Panc1 (cell line): ENCODE results near the gene MYBBP1A. TPM values are rescaled to one million over a fixed set of nuclear protein-coding genes. Genes with fewer than 3 reads are reported as not detected.

Experiments used
- ATAC-seq: fragments of 200-7000 bp; cut with Tn5 transposase; 2 replicates; pipeline ENCODE4 v1.9.1; 2020; ENCODE audit warnings: mild to moderate bottlenecking, moderate library complexity
- BruUV-seq: library from RNA; stranded (reverse); fragments of 400-500 nt; replicated peaks from 2 replicates; lab custom pipeline; 2021; lab: Mats Ljungman, UMichigan
- CTCF ChIA-PET: fragments of 300-600 bp; sonication (Branson Sonifier 250); formaldehyde crosslinking; loops from one replicate; lab custom pipeline; 2022; ENCODE audit warnings: antibody characterized with exemption; lab: Charles Lee
- POLR2A ChIA-PET: fragments of 300-600 bp; sonication (Branson Sonifier 250); formaldehyde crosslinking; loops from one replicate; lab custom pipeline; 2022; ENCODE audit warnings: antibody characterized with exemption; lab: Charles Lee
- DNase-seq: peaks from one replicate; pipeline ENCODE4 v3.0.0-alpha.2; 2010; ENCODE audit warnings: low read depth, low spot score
- H3K27ac ChIP-seq: 2 replicates; pipeline ENCODE4 v1.5.1; 2011; ENCODE audit warnings: mild to moderate bottlenecking, low read length, inconsistent platforms
- H3K27me3 ChIP-seq: fragments of 200-500 bp; sonication (Bioruptor generic); 2 replicates; pipeline ENCODE4 v1.6.0; 2014; ENCODE audit warnings: low read length, inconsistent platforms; ENCODE audit not compliant: control insufficient read depth, insufficient read depth
- H3K36me3 ChIP-seq: fragments of 200-500 bp; sonication (Bioruptor generic); 2 replicates; pipeline ENCODE4 v1.5.1; 2014; ENCODE audit warnings: inconsistent platforms, mild to moderate bottlenecking, low read length, moderate library complexity; ENCODE audit not compliant: control insufficient read depth, insufficient read depth
- H3K4me1 ChIP-seq: 2 replicates; pipeline ENCODE4 v1.5.1; 2011; ENCODE audit warnings: inconsistent platforms, mild to moderate bottlenecking, low read length, moderate library complexity; ENCODE audit not compliant: control insufficient read depth, insufficient read depth
- H3K4me3 ChIP-seq, 2 experiments: 2 replicates each; pipeline ENCODE4 v1.5.1; 2011 to 2012; ENCODE audit warnings: low read depth in 2 of 2, low read length in 2 of 2, mild to moderate bottlenecking in 2 of 2, inconsistent platforms in 1 of 2, moderate library complexity in 1 of 2
- H3K9me3 ChIP-seq: fragments of 200-500 bp; sonication (Bioruptor generic); 2 replicates; pipeline ENCODE4 v1.5.1; 2014; ENCODE audit warnings: low read depth, mild to moderate bottlenecking, inconsistent platforms, low read length, moderate library complexity; ENCODE audit not compliant: control insufficient read depth, insufficient read depth
- POLR2AphosphoS5 ChIP-seq: IDR thresholded peaks from 2 replicates; pipeline ENCODE4 v1.6.1; 2012; ENCODE audit warnings: mild to moderate bottlenecking, low read depth, low read length, moderate library complexity
- SIN3A ChIP-seq: IDR thresholded peaks from 2 replicates; pipeline ENCODE4 v1.6.1; 2012; ENCODE audit warnings: low read depth, mild to moderate bottlenecking, low read length, moderate library complexity, borderline replicate concordance; ENCODE audit not compliant: insufficient read depth
- TCF7L2 ChIP-seq: IDR thresholded peaks from 2 replicates; pipeline ENCODE4 v1.6.1; 2011; ENCODE audit warnings: mild to moderate bottlenecking, low read depth, low read length, inconsistent platforms
- in situ Hi-C: cut with HindIII; loops from 2 replicates; pipeline ENCODE4 v1.10.0; 2016; ENCODE audit warnings: low sequenced_read_pairs, low pct_unique_long_range_greater_than_20kb
- intact Hi-C: fragments of 100-400 bp; cut with micrococcal nuclease; formaldehyde crosslinking; loops from one replicate; pipeline ENCODE4 v1.10.0; 2022; ENCODE audit not compliant: unreplicated experiment
- total RNA-seq: library from RNA; stranded (reverse); gene quantifications from one replicate; pipeline ENCODE4 v1.2.1, GENCODE V29; 2021; ENCODE audit not compliant: unreplicated experiment
- TF ChIP-seq, protein P1 (sequence below), 2 experiments: IDR thresholded peaks; 2 replicates each; pipeline ENCODE4 v1.6.1; 2011 to 2012; ENCODE audit warnings: low read depth in 2 of 2, control low read depth in 1 of 2, low read length in 1 of 2, mild to moderate bottlenecking in 1 of 2, moderate library complexity in 1 of 2; ENCODE audit not compliant: insufficient read depth in 1 of 2
- TF ChIP-seq, protein P2 (sequence below): fragments of 450-650 bp; IDR thresholded peaks from 2 replicates; pipeline ENCODE4 v1.5.1; 2017; ENCODE audit warnings: mild to moderate bottlenecking

Gene MYBBP1A
- total RNA-seq, 1 experiment from 2014 or later = 95.6 TPM

- H3K27me3 ChIP-seq = no peaks in the 10 kb centered on the region
- no peak overlapping the region for H3K27ac ChIP-seq
- ATAC-seq (no peak), DNase-seq (no peak)
- intact Hi-C loops = no loop called here
- H3K4me1 ChIP-seq = no peaks in the 10 kb centered on the region
- TF ChIP-seq, protein P1, sequence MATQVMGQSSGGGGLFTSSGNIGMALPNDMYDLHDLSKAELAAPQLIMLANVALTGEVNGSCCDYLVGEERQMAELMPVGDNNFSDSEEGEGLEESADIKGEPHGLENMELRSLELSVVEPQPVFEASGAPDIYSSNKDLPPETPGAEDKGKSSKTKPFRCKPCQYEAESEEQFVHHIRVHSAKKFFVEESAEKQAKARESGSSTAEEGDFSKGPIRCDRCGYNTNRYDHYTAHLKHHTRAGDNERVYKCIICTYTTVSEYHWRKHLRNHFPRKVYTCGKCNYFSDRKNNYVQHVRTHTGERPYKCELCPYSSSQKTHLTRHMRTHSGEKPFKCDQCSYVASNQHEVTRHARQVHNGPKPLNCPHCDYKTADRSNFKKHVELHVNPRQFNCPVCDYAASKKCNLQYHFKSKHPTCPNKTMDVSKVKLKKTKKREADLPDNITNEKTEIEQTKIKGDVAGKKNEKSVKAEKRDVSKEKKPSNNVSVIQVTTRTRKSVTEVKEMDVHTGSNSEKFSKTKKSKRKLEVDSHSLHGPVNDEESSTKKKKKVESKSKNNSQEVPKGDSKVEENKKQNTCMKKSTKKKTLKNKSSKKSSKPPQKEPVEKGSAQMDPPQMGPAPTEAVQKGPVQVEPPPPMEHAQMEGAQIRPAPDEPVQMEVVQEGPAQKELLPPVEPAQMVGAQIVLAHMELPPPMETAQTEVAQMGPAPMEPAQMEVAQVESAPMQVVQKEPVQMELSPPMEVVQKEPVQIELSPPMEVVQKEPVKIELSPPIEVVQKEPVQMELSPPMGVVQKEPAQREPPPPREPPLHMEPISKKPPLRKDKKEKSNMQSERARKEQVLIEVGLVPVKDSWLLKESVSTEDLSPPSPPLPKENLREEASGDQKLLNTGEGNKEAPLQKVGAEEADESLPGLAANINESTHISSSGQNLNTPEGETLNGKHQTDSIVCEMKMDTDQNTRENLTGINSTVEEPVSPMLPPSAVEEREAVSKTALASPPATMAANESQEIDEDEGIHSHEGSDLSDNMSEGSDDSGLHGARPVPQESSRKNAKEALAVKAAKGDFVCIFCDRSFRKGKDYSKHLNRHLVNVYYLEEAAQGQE (IDR thresholded peaks at IDR 0.05; ENCODE audit: insufficient read depth in 1 of 2, low read depth in 2 of 2, low read length in 1 of 2) = no peak
- no peak for TF ChIP-seq POLR2AphosphoS5
- TF ChIP-seq SIN3A = no peak
- TF ChIP-seq, protein P2, sequence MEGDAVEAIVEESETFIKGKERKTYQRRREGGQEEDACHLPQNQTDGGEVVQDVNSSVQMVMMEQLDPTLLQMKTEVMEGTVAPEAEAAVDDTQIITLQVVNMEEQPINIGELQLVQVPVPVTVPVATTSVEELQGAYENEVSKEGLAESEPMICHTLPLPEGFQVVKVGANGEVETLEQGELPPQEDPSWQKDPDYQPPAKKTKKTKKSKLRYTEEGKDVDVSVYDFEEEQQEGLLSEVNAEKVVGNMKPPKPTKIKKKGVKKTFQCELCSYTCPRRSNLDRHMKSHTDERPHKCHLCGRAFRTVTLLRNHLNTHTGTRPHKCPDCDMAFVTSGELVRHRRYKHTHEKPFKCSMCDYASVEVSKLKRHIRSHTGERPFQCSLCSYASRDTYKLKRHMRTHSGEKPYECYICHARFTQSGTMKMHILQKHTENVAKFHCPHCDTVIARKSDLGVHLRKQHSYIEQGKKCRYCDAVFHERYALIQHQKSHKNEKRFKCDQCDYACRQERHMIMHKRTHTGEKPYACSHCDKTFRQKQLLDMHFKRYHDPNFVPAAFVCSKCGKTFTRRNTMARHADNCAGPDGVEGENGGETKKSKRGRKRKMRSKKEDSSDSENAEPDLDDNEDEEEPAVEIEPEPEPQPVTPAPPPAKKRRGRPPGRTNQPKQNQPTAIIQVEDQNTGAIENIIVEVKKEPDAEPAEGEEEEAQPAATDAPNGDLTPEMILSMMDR = no peak
- H3K36me3 ChIP-seq = no peaks in the 10 kb centered on the region
- BruUV-seq = no TSS peak
- no peak overlapping the region for H3K4me3 ChIP-seq
- H3K9me3 ChIP-seq = no peaks in the 10 kb centered on the region
- POLR2A ChIA-PET = interaction anchor here (0.7 kb wide), 1 partner anchor 23 kb away, joined by 7 read pairs; no protein-coding TSS in a partner anchor
- in situ Hi-C loops = no loop called here
- CTCF ChIA-PET = interaction anchor here (0.7 kb wide), 1 partner anchor 13 kb away, joined by 7 read pairs; no protein-coding TSS in a partner anchor
Measured at GRCh38 chr17:4497101-4497824, 57.9 kb downstream of the MYBBP1A start.

GRCh38 chr17:4492721-4493561 lies 62.2 kb downstream of the MYBBP1A start:
- Histone ChIP-seq H3K9me3 (no peaks in the 10 kb centered on the region), H3K27ac (no peak overlapping the region), H3K4me1 (no peaks in the 10 kb centered on the region), H3K4me3 (no peak overlapping the region), H3K36me3 (no peaks in the 10 kb centered on the region), H3K27me3 (no peaks in the 10 kb centered on the region)
- ChIA-PET POLR2A (no interaction called here), CTCF (no interaction called here)
- BruUV-seq = no TSS peak
- TF ChIP-seq SIN3A (no peak), TCF7L2 (no peak)
- TF ChIP-seq, protein P1 (IDR thresholded peaks at IDR 0.05; ENCODE audit: insufficient read depth in 1 of 2, low read depth in 2 of 2, low read length in 1 of 2) = peak; percentile 94 to 96
- ATAC-seq (no peak), DNase-seq (peak; percentile 73)
- intact Hi-C loops (no loop called here), in situ Hi-C loops (no loop called here)
